Measurements from ENCODE around the gene SLC16A12. TPM values are rescaled to one million over a fixed set of nuclear protein-coding genes. Genes with fewer than 3 reads are reported as not detected.

The SLC16A12 gene
- total RNA-seq, 1 donor from 2014 or later: 2.2 TPM

DNA sequence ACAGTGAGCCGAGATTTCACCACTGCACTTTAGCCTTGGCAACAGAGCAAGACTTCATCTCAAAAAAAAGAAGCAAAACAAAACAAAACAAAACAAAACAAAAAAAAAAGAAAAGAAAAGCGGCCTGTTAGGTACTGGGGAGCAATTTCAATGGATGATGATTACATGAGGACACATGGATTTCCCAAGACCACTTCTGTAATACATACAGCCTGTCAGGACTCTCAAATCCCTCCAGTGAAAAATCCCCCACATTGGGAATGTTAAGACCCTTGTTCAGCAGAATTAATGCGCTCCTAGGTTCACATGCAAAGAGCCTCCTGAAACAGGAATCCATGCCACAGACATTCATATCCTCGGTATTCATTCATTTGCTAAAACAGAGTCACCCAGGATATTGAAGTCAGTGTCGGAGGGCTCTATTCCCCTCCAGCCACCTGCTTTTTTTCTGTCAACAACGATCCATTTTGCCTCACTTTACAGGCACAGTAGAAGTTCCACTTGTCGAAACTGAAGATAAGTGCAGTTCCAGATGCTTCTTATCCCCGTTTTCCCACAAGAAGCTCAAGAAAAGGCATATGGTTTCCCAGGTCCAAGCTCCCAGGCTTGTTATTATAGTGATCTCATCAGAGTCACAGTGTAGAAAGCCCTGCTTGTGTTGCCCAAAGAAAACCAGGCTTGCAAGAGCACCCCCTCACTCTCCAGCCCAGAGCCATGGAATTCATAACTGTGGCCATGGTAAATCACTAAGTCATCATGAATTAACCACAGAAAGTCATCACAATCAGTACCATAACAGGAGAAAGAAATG is 20.2 kb downstream of the SLC16A12 start:
- DNase-seq (ENCODE audit: low spot score): peak; percentile 81

DNA sequence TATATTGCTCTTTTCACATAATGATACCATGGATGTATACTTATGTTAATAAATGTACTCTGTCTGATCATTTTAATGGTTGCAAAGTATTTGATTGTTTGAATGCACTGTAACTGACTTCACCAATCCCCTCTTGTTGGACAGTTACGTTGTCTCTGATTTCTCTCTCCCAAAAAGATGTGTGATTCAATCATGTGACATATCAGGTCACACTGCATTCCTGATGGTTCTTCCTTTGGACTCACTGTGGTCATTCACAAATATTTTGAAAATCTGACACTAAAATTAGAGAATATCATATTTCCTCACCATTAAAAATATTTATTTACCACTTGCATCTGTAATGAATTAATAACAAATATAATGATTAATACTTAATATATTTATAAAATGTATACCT is 22.2 kb downstream of the SLC16A12 start:
- DNase-seq (ENCODE audit: low spot score): no peak

DNA sequence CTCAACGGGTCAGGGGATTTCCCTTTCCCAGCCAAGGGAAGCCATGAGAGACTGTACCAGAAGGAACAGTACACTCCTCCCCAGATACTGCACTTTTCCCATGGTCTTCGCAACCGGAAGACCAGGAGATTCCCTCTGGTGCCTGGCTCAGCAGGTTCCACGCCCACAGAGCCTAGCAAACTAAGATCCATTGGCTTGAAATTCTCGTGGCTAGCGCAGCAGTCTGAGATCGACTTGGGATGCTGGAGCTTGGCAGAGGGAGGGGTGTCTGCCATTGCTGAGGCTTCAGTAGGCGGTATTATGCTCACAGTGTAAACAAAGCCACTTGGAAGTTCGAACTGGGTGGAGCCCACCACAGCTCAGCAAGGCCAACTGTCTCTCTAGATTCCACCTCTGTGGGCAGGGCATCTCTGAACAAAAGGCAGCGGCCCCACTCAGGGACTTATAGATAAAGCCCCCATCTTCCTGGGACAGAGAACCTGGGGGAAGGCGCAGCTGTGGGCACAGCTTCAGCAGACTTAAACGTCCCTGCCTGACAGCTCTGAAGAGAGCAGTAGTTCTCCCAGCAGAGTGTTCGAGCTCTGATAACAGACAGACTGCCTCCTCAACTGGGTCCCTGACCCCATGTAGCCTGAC is 29.6 kb downstream of the SLC16A12 start:
- no peak for DNase-seq (ENCODE audit: low spot score)

DNA sequence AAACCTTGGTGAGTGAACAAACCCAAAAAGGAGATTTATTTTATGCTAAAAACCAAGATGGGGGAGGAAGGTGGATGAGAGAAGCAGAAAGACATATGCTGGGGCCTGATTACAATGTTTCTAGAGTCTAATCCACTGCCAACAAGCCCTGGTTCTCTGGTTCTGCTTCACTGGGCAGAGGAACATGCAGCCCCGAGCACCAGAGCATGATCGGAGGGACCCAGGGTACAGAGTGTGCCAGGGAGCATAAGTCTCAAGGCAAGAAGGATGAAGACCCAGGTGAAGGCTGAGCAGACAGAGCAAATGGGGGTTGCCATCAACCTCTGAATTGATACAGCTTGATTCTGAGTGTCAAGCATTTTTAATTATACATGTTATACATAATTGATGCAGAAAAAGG is 30.7 kb downstream of the SLC16A12 start:
- no peak for DNase-seq (ENCODE audit: low spot score)

DNA sequence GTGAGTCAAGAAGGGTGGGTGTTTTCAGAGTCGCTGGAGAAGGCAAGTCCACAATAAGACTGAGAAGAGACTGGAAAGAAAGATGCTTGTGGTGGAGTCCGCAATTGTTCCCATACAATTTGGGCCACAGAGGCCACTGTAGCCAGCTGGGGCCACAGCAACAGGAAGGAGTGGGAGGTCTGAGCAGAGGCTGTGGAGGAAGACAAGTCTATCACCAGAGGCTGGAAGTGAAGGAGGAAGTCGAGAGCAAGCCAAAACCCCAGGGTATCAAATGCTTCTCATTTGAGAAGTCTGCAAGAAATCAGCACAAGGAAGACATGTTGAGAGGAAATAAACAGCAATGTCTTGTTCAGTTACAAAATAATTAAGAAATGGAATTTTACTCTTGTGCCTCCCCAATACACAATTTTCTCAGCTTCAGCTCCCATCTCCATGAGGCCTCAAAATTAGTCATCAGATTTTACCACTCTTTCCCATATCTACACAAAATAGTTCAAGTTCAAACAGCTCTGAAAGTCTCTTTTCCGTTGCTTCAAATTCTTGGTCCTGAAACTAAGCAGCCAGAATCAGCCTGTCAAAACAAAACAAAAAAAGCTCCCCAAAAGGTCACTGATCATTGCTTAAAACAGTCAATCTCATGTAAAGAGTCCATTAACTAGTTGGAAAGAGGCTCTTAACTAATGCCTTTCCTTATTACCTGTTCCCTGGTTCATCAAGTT is 31.6 kb downstream of the SLC16A12 start:
- DNase-seq (ENCODE audit: low spot score): peak; percentile 21

DNA sequence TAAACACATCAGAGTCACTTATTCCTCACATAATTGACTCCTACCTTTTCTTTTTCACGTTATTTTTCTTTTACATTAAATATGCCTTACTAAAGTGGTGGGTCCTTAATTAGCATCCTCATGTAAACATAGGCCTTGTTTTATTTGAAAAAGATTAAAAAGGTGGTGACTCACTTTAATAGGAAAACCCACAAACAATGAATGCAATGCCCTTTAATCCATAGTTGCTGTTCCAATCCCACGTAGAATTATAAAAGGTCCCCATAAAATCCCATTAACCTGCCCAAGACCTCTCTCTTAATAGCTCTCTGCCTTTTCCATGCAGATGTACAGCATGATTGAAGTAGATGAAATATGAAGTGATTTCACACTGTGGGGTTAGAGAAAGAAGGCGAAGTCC is 32.2 kb downstream of the SLC16A12 start:
- DNase-seq (ENCODE audit: low spot score): no peak

DNA sequence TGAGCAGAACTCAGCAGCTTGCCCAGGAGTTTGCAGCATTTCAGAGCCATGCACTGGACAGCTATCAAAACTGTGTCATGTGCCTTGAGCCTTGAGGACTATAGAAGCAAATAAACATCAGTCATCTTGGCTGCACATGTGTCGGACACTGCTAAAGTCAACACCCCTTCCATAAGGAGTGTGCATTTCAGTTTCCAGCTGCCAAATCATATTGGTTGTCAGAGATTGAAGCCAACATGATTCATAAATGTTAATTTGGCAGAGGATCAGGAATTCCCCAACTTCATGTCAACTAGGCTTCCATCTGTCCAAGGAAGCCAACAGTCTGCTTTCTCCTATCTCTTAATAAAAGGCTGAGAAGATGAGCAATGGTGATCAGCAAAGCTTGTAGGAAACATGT is 32.8 kb downstream of the SLC16A12 start:
- DNase-seq (ENCODE audit: low spot score): no peak

DNA sequence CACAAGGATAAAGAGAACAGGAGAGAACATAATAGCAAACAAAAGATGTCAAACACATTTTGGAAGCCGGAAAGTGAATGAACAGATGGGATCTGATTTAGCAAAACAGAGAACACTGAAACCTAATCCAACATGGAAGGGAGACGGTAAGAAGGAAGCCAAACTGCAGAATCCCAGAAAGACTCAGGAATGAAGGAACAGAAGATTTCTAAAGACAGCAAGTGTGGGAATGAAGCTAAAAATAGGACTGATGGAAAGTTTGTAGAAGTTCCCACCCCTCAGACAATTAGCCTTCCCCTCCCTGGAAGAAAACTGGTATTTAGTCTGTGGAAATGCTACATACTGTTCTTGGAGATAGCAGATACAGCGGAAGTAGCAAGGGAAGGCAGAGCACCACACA is 40.8 kb downstream of the SLC16A12 start:
- no peak for DNase-seq (ENCODE audit: low spot score)

DNA sequence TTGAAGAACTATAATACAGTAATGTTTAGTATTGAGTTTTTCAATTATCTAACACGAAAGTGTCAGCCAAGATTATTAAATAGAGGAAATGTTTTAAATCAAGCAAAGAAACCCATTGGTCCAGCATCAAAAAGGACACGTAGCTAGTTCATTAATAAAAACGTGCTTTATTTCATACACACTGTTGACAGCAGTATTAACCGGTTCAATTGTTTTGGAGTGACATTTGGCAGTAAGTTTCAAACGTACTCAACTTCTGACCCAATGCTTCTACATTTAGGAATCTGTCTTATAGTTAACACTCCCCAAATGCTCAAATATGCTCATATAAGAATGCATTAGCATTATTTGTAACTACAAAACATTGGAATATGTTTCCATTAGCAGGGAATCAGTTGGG is 41.3 kb downstream of the SLC16A12 start:
- DNase-seq (ENCODE audit: low spot score): no peak

DNA sequence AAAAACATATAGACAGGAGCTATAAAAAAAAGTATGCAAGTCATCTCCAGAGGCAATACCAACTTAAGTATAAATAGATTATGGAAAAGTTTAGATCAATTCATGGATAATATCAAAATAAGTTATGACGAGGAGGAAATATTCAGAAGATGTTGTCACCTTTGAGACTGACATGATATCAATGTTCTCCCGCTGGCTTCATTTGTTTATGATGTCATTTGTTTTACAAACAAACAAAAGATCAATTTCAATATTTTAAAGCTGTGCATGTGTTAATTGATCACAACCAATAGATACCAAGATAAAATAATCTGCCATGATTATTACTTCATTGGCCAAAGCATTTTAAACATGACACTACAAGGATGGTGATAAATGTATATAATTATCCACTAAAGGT is 43.5 kb downstream of the SLC16A12 start:
- DNase-seq (ENCODE audit: low spot score): no peak

DNA sequence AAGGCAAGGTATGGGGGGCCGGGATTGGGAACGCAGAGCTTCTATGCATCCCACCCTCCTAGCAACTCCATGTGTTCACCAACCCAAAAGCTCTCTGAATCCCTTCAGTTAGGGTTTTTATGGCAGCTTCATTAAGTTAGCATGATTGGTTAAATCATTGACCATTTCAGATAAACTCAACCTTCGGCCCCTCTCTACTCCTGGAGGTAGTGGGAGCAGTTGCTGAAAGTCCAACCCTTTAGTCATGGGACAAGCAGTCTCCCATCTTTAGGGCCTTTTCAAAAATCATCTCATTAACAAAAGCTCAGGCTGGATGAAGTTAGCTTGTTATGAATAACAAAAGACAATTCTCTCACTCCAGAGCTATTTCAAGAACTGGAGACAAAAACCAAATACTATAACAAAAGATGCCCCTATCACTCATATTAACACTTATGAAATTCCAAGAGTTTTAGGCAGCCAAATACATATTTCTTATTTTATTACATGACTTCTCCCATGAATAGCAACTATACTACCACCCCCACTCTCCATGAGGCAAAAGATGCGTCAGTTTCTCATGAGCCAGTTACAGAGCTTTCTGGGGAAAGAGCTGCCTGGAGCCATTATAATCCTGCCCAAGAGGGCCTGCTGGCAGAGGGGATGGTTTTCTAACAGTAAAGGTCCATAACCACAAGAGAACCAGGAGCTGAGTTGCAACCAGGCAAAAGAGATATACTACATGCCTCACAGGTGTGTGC is 44.6 kb downstream of the SLC16A12 start:
- DNase-seq (ENCODE audit: low spot score): no peak

DNA sequence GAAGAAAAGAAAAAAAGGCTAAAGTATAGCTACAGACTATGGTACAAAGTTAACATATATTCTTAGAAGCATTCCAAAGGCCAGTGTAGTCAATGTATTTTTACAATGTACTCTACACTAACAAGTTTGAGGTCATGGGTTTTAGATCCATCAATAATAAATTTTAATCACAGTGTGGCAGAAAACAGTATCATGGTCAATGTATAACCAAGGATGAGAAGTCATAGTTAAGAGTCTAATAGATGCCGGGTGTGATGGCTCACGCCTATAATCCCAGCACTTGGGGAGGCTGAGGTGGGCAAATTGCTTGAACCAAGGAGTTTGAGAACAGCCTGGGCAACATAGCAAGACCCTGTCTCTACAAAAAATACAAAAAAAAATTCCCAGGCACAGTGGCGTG is 53.1 kb downstream of the SLC16A12 start:
- no peak for DNase-seq (ENCODE audit: low spot score)

DNA sequence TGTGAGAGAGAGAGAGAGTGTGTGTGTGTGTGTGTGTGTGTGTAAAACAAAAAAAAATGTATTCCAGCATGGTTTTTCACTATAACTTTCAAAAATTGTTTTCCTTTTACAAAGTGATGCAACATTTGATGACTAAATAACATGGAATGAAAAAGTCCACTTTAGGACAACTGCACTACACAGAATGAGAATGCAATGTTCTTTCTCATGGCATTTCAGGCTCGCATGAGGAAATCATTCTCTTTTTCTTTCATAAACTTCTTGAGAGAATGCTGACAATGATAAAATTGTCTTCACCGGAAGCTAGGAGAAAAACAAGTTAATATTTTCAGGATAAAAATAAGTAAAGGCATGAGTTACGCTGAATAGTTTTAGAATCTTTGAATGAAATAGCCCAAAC is 53.7 kb downstream of the SLC16A12 start:
- DNase-seq (ENCODE audit: low spot score): peak; percentile 82

DNA sequence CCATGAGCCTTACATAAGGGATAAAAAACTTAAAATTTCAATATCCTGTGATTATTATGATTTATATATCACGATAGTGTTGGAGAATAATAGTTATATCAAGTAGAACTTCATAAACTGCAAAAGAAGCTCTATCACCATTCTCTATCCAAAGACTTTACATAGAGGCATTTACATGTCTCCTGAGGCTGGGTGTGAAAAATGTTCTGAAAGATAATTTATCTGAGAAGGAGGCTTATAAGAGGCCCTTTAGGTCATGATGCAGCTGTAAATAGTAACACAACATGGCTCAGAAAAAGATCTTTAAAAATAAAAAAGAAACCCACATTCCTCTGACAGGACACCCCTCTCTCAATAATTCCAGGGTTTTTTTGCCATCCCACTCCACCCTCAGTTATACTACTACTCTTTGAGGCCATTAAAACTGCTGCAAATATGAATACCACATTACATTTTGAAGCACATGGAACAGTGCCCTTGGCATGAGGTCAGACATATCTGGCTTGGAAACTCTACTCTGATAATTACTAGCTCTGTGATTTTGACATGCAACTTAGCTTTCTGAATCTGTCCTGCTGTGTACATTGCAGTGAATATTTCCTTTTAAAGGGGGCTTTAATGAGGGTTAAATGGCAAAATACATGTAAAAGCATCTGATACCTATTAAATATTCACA is 55.5 kb downstream of the SLC16A12 start:
- peak; percentile 54 for DNase-seq (ENCODE audit: low spot score)

DNA sequence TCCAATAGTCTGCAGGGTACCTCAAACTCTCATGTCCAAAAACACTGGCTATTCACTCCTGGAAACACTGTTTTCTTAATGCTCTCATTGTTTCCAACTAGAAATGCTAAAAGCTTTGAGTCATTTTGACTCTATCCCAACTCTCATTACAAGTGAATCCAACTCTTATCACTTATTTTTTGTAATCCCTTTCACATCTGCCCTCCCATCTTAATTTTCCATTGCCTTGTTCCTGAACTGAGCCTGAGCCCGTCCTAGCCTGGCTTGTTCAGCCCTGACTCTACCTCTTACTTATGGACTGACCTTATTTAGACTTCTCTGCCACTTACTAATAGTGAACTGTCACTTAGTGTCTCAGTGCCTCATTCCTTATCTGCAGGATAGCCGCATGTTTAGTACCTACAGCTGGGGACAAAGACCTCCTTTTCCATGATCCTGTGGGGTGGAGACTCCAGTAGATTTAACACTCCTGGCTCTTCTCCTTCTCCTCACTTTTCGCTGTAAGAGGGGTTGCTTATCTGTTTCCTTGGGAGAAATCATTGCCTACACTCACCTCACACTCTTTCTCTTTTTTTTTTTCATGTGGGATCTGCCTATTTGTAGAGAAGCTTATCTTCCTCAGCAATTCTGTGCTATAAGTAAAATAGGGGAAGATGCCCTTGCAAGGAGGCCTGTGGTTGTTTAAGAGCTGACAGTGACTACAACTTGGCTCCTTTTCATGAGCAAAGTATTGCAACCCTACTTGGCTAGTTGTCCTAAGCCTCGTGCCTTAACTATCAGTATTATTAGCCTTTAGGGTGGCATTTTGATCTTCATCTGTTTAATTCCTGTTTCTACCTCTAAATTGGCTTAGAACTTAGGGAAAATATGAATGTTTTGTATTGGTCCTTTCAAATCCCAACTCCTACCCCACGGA is 56.4 kb downstream of the SLC16A12 start:
- no peak for DNase-seq (ENCODE audit: low spot score)

DNA sequence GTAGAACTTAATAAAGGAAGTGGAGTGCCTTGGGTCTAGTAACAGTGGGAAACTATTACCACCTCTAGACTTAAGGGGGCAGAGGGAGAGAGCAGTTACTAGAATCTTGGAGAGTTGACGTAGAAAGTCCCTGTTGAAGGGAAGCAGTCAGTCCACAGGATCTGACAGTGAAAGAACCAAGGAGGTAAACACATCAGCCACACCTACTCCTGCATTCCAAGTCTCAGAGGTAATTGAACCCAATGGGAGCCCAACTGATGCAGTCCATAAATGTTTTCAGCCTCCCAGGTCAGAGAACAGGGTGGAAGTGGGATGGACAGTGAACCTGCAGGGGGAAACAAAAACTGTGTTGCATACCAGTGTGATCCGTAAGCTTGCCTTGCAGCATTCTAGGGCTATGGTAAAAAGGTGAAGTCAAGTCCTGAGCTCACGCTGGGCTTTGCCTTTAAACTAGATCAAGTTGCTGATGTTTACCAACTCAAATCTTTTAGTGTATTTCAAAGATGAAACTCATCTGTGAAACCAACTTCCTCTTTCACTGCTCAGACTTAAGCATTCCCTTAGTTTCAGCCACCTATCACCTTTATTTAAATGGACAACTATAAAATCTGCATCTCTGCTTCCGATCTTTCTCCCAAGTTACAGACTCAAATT is 57.2 kb downstream of the SLC16A12 start:
- no peak for DNase-seq (ENCODE audit: low spot score)

DNA sequence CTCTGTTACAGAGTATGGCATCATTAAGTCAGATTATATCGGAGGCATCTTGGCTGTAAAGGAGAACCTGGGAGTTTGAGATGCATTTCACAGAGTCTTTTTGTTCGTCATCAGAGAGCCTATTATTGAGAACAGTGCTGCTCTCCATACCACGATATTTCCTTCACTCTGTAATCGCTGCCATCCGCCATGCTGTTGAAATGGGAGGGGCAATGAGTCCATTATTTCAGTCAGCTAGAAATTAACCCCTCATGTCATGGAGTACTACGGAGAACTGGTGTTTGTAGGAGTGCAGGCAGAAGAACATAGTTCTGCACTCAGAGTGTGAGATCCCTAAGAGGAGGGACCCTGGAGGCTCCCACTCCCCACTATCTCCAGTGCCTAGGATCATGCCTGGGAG is 59.2 kb downstream of the SLC16A12 start:
- no peak for DNase-seq (ENCODE audit: low spot score)

DNA sequence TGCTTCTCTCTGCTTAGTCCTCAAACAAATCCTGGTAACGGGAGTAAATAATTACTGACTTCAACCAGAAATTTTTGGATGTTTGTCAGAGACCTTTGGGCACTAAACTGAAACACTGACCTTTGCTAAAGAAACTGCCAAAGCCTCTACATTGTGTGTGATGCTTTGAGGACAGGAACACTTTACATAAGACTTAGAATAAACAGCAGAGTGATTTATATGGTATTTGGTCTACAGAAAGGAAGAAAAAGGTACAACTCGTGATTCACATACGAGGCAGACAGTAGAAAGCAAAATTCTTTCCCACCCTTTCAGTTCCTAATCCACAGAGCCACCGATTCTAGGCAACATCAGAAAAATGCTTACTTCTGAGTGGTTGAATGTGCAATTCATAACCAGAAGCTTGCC is 59.8 kb downstream of the SLC16A12 start:
- no peak for DNase-seq (ENCODE audit: low spot score)

DNA sequence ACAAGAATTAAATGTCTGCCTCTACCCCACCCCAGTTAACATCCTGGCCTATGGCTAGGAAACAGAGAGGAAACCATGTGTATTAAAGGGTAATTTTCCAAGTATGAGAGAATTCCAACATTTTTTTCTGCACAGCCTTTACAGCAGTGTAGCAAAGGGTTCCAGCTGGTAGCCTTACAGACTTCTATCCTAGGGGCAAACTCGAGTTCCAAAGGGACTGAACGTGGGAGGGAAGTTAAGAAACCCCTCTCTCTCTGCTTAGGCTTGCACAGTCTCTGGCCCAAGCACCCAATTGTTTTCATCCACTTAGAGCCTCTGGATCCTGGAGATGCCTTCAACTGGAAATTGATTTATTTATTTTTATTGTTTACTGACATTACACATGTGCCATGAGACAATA is 60.3 kb downstream of the SLC16A12 start:
- DNase-seq (ENCODE audit: low spot score): no peak

DNA sequence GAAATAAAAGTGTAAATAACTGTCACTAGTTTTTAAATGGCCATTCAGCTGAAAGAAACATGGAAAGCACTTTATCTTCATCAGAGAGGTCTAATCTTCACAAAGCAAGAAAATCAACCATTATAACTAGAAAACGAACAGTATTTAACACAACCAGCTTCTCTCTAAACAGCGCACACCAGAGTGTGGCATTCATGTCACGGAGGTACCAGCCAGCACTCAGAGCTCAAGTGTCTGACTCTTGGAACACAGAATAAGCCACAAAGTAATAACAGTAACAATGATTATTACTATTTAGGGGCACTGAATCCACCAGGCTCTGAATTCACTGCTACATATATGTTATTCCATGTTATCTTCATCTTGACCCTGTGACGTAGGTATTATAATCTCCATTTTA is 60.9 kb downstream of the SLC16A12 start:
- DNase-seq (ENCODE audit: low spot score): no peak

All from umbilical cord (tissue), 2 donors.